PC-9 (cell line): ENCODE results near the gene POMP.

Source experiments
- EZH2 ChIP-seq: fragments of 200-600 bp; sonication (generic); IDR thresholded peaks from 2 replicates; pipeline ENCODE4 v1.8.0; 2017; ENCODE audit warnings: antibody characterized with exemption, low read depth
- TF ChIP-seq, protein P1 (sequence below): fragments of 200-600 bp; sonication (generic); conservative IDR thresholded peaks from 2 replicates; pipeline ENCODE4 v1.6.1; 2017; ENCODE audit warnings: mixed run types, antibody characterized with exemption, mild to moderate bottlenecking, moderate library complexity

DNA sequence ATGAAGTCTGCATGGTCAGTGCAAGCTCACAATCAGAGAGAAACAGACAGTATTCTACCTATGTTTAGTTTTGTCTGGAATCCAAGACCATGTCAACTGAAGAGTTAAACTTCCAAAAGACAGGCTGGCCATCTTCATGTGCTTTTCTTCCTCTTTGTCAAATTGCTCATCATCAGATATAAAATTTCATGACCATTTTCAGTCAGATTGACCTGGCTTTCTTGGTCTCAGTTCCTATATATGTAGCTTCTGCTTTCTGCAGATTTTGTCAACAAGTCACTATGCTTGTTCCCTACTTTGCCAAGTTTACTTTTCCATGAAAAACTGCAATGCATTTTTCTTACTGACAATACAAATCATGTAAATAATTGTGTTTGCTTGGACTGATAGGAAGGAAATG is 46.0 kb downstream of the POMP start:
- TF ChIP-seq, protein P1, sequence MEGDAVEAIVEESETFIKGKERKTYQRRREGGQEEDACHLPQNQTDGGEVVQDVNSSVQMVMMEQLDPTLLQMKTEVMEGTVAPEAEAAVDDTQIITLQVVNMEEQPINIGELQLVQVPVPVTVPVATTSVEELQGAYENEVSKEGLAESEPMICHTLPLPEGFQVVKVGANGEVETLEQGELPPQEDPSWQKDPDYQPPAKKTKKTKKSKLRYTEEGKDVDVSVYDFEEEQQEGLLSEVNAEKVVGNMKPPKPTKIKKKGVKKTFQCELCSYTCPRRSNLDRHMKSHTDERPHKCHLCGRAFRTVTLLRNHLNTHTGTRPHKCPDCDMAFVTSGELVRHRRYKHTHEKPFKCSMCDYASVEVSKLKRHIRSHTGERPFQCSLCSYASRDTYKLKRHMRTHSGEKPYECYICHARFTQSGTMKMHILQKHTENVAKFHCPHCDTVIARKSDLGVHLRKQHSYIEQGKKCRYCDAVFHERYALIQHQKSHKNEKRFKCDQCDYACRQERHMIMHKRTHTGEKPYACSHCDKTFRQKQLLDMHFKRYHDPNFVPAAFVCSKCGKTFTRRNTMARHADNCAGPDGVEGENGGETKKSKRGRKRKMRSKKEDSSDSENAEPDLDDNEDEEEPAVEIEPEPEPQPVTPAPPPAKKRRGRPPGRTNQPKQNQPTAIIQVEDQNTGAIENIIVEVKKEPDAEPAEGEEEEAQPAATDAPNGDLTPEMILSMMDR = no peak
- TF ChIP-seq EZH2 = no peak
